Activated CD4-positive, alpha-beta memory T cell treated with anti-CD3 and anti-CD28 coated beads, Interleukin-2, amount 10 ng/mL, durations not matched to agents 7 days and 5 days (primary cell): Measurements from ENCODE around the gene MACF1. TPM values are rescaled to one million over a fixed set of nuclear protein-coding genes. Genes with fewer than 3 reads are reported as not detected.
"Not testable (repeated sequence)": the region's sequence is repeated elsewhere in the genome, so short reads cannot be mapped to it uniquely, and the experiment has no call there.

Experiments
- CTCF ChIA-PET: fragments of 350-600 bp; sonication (Branson Sonifier 250); formaldehyde crosslinking; loops from one replicate; lab custom pipeline; 2021; ENCODE audit warnings: antibody characterized with exemption, inconsistent platforms; lab: Charles Lee
- POLR2A ChIA-PET: fragments of 350-600 bp; sonication (Branson Sonifier 250); formaldehyde crosslinking; loops from one replicate; lab custom pipeline; 2021; ENCODE audit warnings: antibody characterized with exemption; lab: Charles Lee
- DNase-seq: peaks from one replicate; pipeline ENCODE4 v3.0.0-alpha.2; 2020
- H3K27ac Mint-ChIP-seq: one replicate; pipeline ENCODE4 v1.8.0; 2021; ENCODE audit warnings: mild to moderate bottlenecking, mixed read lengths
- H3K27me3 Mint-ChIP-seq: one replicate; pipeline ENCODE4 v1.8.0; 2021; ENCODE audit warnings: mixed read lengths
- H3K36me3 Mint-ChIP-seq: one replicate; pipeline ENCODE4 v1.8.0; 2021; ENCODE audit warnings: low read depth, mixed read lengths
- H3K4me1 Mint-ChIP-seq: one replicate; pipeline ENCODE4 v1.8.0; 2021; ENCODE audit warnings: mixed read lengths
- H3K4me3 Mint-ChIP-seq: one replicate; pipeline ENCODE4 v1.8.0; 2021; ENCODE audit warnings: mild to moderate bottlenecking, mixed read lengths
- H3K9me3 Mint-ChIP-seq: one replicate; pipeline ENCODE4 v1.8.0; 2021; ENCODE audit warnings: mixed read lengths
- total RNA-seq, 2 experiments: library from RNA; stranded (reverse); gene quantifications; one replicate each; pipeline ENCODE4 v1.2.3, GENCODE V29; 2021

Gene MACF1
- total RNA-seq, 2 experiments from 2014 or later: 345 to 381 TPM

GRCh38 chr1:39500862-39501389 is 296.4 kb downstream of the MACF1 start:
- ChIA-PET POLR2A (no interaction called here), CTCF (no interaction called here)
- Mint-ChIP-seq H3K4me3 (no peak overlapping the region), H3K4me1 (no peaks in the 10 kb centered on the region), H3K36me3 (no peaks in the 10 kb centered on the region), H3K27ac (no peak overlapping the region), H3K9me3 (no peaks in the 10 kb centered on the region), H3K27me3 (peaks cover 8% of the 10 kb centered on the region)
- DNase-seq: no peak

- no peak overlapping the region for H3K4me3 Mint-ChIP-seq
- no peak for DNase-seq
- H3K4me1 Mint-ChIP-seq: no peaks in the 10 kb centered on the region
- H3K36me3 Mint-ChIP-seq: no peaks in the 10 kb centered on the region
- H3K27ac Mint-ChIP-seq: no peak overlapping the region
- no peaks in the 10 kb centered on the region for H3K9me3 Mint-ChIP-seq
- peaks cover 8% of the 10 kb centered on the region for H3K27me3 Mint-ChIP-seq
- ChIA-PET POLR2A (no interaction called here), CTCF (interaction anchor here (0.7 kb wide), 1 partner anchor 403 kb away, joined by 4 read pairs; no protein-coding TSS in a partner anchor)
Measured at GRCh38 chr1:39501666-39502065, 297.2 kb downstream of the MACF1 start.

GRCh38 chr1:39504436-39504835 is 299.9 kb downstream of the MACF1 start:
- H3K27ac Mint-ChIP-seq, CTCF ChIA-PET, H3K36me3 Mint-ChIP-seq, H3K4me3 Mint-ChIP-seq, H3K4me1 Mint-ChIP-seq, DNase-seq, H3K9me3 Mint-ChIP-seq, POLR2A ChIA-PET: not testable (repeated sequence)
- H3K27me3 Mint-ChIP-seq: peaks cover 20% of the 10 kb centered on the region

GRCh38 chr1:39505289-39505688 is 300.8 kb downstream of the MACF1 start:
- no peaks in the 10 kb centered on the region for H3K9me3 Mint-ChIP-seq
- peaks cover 20% of the 10 kb centered on the region for H3K27me3 Mint-ChIP-seq
- no peak overlapping the region for H3K27ac Mint-ChIP-seq
- no peaks in the 10 kb centered on the region for H3K36me3 Mint-ChIP-seq
- peaks cover 15% of the 10 kb centered on the region for H3K4me1 Mint-ChIP-seq
- POLR2A ChIA-PET: no interaction called here
- DNase-seq: no peak
- H3K4me3 Mint-ChIP-seq: no peak overlapping the region
- CTCF ChIA-PET: no interaction called here

- POLR2A ChIA-PET: no interaction called here
- Mint-ChIP-seq H3K27me3 (peaks cover 18% of the 10 kb centered on the region), H3K4me1 (peaks cover 19% of the 10 kb centered on the region), H3K27ac (no peak overlapping the region), H3K9me3 (no peaks in the 10 kb centered on the region), H3K36me3 (no peaks in the 10 kb centered on the region), H3K4me3 (no peak overlapping the region)
- CTCF ChIA-PET: no interaction called here
- no peak for DNase-seq
Measured at GRCh38 chr1:39507230-39507928, 302.9 kb downstream of the MACF1 start.

- ChIA-PET POLR2A (interaction anchor here (1.3 kb wide), 1 partner anchor 16 kb away, joined by 3 read pairs; no protein-coding TSS in a partner anchor), CTCF (interaction anchor here (1.3 kb wide), 1 partner anchor 30 kb away, joined by 3 read pairs; no protein-coding TSS in a partner anchor)
- Mint-ChIP-seq H3K27ac (no peak overlapping the region), H3K36me3 (no peaks in the 10 kb centered on the region), H3K9me3 (no peaks in the 10 kb centered on the region), H3K4me1 (peaks cover 19% of the 10 kb centered on the region), H3K4me3 (no peak overlapping the region), H3K27me3 (peaks cover 17% of the 10 kb centered on the region)
- no peak for DNase-seq
Measured at GRCh38 chr1:39508266-39508665, 303.8 kb downstream of the MACF1 start.

GRCh38 chr1:39508857-39509305 is 304.4 kb downstream of the MACF1 start:
- Mint-ChIP-seq H3K4me3 (no peak overlapping the region), H3K4me1 (peaks cover 19% of the 10 kb centered on the region), H3K36me3 (no peaks in the 10 kb centered on the region), H3K9me3 (no peaks in the 10 kb centered on the region), H3K27ac (no peak overlapping the region), H3K27me3 (peaks cover 17% of the 10 kb centered on the region)
- POLR2A ChIA-PET: interaction anchor here (1.3 kb wide), 1 partner anchor 16 kb away, joined by 3 read pairs; no protein-coding TSS in a partner anchor
- DNase-seq: no peak
- CTCF ChIA-PET: interaction anchor here (0.5 to 1.3 kb wide), 2 partner anchors 30 to 128 kb away, joined by 3 to 4 read pairs; no protein-coding TSS in a partner anchor

- H3K9me3 Mint-ChIP-seq: no peaks in the 10 kb centered on the region
- H3K4me1 Mint-ChIP-seq: peaks cover 19% of the 10 kb centered on the region
- ChIA-PET POLR2A (interaction anchor here (1.3 kb wide), 1 partner anchor 15 kb away, joined by 3 read pairs; no protein-coding TSS in a partner anchor), CTCF (interaction anchor here (0.5 to 1.3 kb wide), 2 partner anchors 29 to 129 kb away, joined by 3 to 4 read pairs; no protein-coding TSS in a partner anchor)
- H3K36me3 Mint-ChIP-seq: no peaks in the 10 kb centered on the region
- H3K27me3 Mint-ChIP-seq: peaks cover 17% of the 10 kb centered on the region
- peak; percentile 35 for DNase-seq
- peak overlapping the region; percentile 19 for H3K27ac Mint-ChIP-seq
- H3K4me3 Mint-ChIP-seq: no peak overlapping the region
Measured at GRCh38 chr1:39509360-39510009, 305.0 kb downstream of the MACF1 start.

- DNase-seq, CTCF ChIA-PET, H3K27ac Mint-ChIP-seq: not testable (repeated sequence)
Measured at GRCh38 chr1:39510570-39511186, 306.2 kb downstream of the MACF1 start.

GRCh38 chr1:39511477-39511876 is 307.0 kb downstream of the MACF1 start:
- H3K36me3 Mint-ChIP-seq, H3K9me3 Mint-ChIP-seq, POLR2A ChIA-PET, H3K4me3 Mint-ChIP-seq, H3K27ac Mint-ChIP-seq, DNase-seq, CTCF ChIA-PET: not testable (repeated sequence)
- peaks cover 21% of the 10 kb centered on the region for H3K4me1 Mint-ChIP-seq
- H3K27me3 Mint-ChIP-seq: peaks cover 19% of the 10 kb centered on the region

More at GRCh38 chr1:39510570-39511186, 306.2 kb downstream of the MACF1 start:
- Mint-ChIP-seq H3K27me3 (peaks cover 19% of the 10 kb centered on the region), H3K4me1 (peaks cover 21% of the 10 kb centered on the region)
- H3K4me3 Mint-ChIP-seq, POLR2A ChIA-PET, H3K9me3 Mint-ChIP-seq, H3K36me3 Mint-ChIP-seq: not testable (repeated sequence)

GRCh38 chr1:39512234-39512847 is 307.8 kb downstream of the MACF1 start:
- H3K36me3 Mint-ChIP-seq: not testable (repeated sequence)

GRCh38 chr1:39514710-39515124 is 310.2 kb downstream of the MACF1 start:
- H3K9me3 Mint-ChIP-seq, CTCF ChIA-PET, DNase-seq, H3K4me3 Mint-ChIP-seq, H3K36me3 Mint-ChIP-seq, POLR2A ChIA-PET, H3K27me3 Mint-ChIP-seq, H3K4me1 Mint-ChIP-seq, H3K27ac Mint-ChIP-seq: not testable (repeated sequence)

More at GRCh38 chr1:39512234-39512847, 307.8 kb downstream of the MACF1 start:
- H3K9me3 Mint-ChIP-seq, H3K4me3 Mint-ChIP-seq, H3K27ac Mint-ChIP-seq, CTCF ChIA-PET, POLR2A ChIA-PET, DNase-seq: not testable (repeated sequence)
- H3K27me3 Mint-ChIP-seq: peaks cover 16% of the 10 kb centered on the region
- peaks cover 21% of the 10 kb centered on the region for H3K4me1 Mint-ChIP-seq
